Fibroblast of lung (primary cell): ENCODE data around the gene PLEKHJ1.

Source experiments
- CTCF ChIP-seq, 2 donors: IDR thresholded peaks in 1 of 2; conservative IDR thresholded peaks in 1 of 2; 1 replicate in 1 of 2; 2 replicates in 1 of 2; pipeline ENCODE4 v1.5.1; 2011 to 2012; ENCODE audit warnings: low read length in 2 of 2, control low read depth in 1 of 2, inconsistent platforms in 1 of 2, low read depth in 1 of 2, mild to moderate bottlenecking in 1 of 2
- EZH2 ChIP-seq: IDR thresholded peaks from 2 replicates; pipeline ENCODE4 v1.5.1; 2012; ENCODE audit warnings: low read length, control low read depth, mild to moderate bottlenecking; ENCODE audit errors: missing control alignments

- no peak for TF ChIP-seq CTCF (conservative IDR thresholded peaks at IDR 0.05 in 1 of 2, IDR thresholded peaks at IDR 0.05 in 1 of 2; ENCODE audit: low read depth in 1 of 2, low read length in 2 of 2)
- TF ChIP-seq EZH2: no peak
Measured at GRCh38 chr19:2248136-2249009, 12.2 kb upstream of the PLEKHJ1 start.
